GM21825 (cell line): ENCODE results near the gene MACROH2A1.

Experiments used
- ATAC-seq: cut with Tn5 transposase; IDR thresholded peaks from one replicate; pipeline ENCODE4 v1.9.1; 2021; ENCODE audit warnings: mild to moderate bottlenecking, moderate library complexity; ENCODE audit not compliant: unreplicated experiment

The MACROH2A1 gene

DNA sequence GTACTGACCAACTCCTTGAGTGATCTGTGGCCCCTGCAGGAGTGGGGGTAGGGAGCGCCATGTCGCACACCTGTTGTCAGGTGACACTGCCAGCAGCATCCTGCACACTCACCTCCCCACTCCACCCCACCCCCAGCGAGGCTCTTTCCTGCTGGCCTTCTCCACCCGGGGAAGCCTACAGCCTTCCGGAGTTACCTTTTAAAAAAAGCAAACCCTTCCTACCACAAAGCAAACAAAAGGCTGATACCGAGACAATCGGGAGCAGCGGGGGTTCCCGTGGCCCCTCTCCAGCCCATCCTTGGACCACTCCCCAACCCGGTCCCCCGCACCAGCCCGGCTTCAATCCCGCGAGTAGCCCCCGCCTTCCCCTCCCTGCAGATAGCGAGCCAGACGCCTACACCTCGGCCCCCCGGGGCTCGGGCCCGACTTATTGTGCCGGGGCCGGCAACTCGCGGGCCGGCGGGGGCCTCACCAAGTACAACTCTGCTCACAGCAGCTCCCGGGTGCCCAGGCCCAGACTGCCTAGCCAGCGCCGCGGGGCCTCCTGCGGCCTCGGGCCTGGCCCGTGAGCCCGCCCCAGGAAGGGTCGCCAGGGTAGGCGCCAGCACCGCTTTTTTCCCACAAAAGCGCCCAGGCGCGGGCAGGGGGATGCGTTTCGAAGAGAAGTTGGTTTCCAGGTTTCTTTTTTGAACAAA is 724 bp downstream of the MACROH2A1 start:
- ATAC-seq = peak; percentile 34

DNA sequence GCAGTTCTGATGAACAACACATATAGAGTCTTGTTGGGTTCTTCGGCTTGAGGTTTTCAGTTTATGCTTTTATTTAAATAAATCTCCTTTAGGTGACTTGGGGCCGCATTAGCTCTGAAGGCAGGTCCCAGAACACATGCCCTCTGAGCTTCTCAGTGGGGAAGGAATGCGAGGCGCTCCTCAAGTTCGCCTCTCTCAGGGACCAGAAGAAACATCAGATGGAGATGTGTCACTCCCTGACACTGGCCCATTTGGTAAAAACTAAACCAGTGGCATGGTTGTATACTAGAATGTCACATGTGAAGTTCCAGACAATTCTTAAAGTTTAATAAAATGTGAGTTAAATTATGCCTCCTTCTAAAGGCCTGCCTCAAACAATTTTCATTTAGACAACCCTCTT is 1.9 kb downstream of the MACROH2A1 start:
- ATAC-seq = no peak

DNA sequence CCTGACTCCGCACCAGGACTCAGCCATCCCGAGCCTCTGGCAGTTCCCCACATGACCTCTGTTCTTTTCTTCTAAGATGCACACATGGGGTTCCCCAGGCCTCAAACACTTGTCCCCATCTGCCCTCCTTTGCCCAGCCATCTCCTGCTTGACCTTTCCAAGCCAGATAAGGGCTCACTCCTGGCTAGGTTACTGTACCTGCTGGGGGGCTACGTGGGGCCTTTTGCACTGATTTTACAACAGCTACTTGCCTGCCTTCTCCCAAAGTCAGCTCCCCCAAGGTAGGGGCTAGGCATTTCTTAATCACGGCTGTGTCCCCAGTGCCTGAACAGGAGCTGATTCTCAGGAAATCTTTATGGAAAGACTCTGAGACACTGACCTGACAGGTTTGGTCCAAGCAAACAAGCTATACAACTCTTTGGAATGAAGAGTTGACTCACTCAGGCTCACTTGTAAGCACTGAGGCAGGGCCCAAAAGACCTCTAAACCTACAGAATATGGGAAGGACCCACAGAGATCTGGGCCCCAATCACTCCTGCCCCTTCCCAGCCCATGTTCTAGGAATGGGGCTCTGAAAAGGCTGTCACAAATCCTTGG is 2.5 kb downstream of the MACROH2A1 start:
- ATAC-seq = no peak

DNA sequence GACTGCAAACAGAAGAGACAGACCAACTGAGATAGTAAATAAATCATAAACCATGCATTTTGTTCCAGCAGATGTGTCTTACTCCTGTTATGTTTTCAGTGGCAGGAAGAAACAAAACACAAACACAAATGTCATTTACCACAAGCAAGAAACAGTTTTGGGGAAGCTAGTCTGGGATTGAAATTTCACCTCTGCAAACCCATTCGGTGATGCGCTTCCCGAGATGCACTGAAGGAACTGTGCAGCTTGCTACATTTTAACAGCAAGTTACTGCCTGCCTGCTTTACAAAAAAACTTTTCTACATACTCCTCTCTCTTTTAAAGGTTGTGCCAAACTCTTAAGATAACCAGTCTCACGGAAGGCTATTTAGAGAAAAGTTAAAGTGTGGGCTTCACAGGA is 3.2 kb downstream of the MACROH2A1 start:
- no peak for ATAC-seq

DNA sequence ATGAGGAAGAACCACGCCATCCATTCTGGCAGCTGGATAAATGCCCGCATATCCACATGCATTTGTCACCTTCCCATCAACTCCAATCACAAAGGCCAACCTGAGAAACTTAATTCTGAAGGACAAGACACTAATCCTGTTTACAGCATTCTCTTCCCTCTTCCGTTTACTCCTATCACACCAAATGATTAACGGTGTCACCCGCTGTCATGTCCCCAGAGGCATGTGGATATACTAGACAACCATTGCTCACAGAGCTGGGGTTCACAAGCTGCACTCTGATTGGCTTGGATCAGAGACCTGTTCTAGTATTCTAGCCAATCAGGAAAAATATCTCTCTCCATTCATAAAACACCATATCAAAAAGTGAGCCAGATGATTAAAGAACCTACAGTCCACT is 3.6 kb downstream of the MACROH2A1 start:
- no peak for ATAC-seq

DNA sequence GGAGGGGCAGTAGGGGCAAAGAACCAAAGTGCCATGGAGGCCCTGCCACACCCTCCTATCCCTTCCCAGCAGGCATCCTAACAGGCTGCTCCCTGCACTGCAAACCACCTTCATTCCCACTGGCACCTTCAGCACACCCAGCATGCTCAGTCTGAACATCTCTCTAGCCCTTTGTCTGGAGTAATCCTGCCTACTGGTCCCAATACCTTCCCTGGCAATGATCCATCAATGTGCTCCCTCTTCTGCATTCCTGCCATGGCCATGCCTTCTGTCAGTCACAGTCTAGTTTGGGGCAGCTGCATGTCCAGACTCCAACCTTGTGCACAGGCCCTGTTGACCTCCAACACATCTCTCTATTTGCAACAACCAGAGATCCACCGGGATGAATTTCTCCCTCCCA is 4.9 kb downstream of the MACROH2A1 start:
- no peak for ATAC-seq

DNA sequence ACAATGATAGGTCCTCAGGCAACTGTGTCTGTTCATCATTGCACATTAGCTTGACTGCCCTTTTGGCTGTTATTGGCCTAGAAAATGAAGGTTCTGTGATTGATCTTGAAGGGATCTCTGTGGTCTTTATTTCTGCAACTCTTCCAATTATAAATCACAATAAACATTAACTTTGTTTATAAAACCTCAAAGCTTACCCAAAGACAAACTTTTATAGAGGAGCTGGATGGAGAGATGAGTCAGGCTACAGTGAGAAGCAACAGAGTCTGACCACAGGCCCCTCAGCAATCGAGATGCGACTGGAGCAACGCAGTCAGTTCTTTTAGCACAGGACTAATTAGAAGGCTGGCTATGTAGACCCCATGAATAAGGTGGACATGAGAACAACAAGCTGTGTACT is 5.3 kb downstream of the MACROH2A1 start:
- no peak for ATAC-seq

DNA sequence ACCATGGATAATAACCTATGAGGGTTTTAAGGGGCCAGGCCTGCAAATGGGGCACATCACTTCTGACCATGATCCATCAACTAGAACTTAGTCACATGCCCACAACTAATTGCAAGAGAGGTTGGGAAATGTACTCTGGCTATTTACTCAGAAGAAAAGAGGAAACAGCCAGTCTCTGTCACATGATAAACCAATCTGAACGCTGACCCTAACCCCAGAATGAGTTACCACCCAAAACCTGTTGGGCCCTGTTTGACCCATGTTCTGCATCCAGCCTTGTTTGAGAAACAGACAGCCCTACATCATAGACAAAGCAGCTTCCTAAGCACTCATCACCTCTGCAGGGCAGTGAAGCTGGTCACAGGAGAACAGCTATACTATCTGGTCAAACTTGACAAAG is 5.8 kb downstream of the MACROH2A1 start:
- no peak for ATAC-seq

DNA sequence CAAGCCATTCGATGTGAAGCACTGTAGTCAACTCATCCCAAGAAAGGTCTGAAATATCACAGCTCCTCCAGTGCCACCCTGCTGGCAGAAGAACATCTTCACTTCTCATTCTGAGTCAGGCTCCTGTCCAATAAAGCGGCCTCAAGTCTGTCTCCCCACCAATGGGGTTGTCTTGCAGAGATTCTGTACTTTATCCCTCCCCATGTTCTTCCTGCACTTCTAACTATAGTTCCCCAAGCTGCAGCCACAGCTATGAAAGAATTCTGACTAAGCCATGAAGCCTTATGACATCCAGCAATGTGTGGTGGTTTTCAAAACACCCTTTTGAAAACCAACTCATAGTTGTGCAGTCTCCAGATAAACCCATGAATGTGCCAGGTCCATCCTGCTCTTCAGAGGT is 6.8 kb downstream of the MACROH2A1 start:
- ATAC-seq = no peak

DNA sequence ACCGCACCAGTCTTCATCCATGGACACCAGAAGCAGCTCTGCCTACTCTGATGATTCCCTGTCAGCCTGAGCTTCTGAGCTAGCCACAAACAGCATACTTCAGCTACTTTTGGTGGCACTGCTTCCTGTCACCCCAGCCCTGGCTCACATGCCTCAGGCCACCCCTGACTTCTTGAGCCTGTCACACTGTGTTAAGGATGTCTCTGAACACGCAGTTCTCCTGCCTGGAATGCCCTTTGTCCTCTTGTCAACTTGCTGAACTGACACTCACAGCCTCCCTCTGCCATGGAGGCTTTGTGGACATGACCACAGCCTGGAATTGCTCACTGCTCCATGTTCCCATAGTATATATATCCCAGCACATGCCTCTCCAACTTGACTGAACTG is 7.2 kb downstream of the MACROH2A1 start:
- ATAC-seq = no peak

DNA sequence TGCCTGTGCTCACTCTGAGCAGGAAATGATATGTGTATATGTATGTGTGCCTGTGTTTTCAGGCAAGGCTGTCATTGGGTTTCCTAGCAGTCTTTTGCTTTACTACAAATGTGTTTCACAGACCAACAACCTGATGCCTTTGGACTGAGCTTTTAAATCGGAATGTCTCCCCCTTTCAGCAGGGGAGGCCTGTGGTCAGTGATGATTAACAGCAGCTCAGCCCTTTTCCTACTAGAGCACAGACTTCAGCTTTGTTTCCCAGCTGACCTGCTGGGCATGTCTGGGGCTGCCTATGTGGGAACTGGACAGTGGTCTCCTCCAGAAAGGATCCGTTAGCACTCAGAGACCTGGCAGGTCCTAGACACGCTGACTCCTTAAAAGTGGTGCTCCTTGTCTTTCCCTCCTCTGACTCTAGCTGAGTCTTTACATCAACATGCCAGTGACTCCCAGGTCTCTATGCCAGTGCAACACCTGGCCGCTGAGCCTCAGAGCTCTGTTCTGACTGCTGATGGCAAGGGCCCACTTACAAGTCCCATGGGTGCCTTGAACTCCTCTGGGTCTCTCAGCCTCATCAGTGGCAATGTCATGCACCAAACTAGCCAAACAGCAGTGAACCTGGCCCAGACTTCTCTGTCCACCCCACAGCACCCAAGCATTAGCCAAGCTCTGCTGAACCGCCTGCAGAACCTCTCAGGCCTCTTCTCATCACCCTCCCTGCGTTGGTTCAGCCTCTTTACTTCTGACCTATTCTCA is 7.7 kb downstream of the MACROH2A1 start:
- no peak for ATAC-seq

DNA sequence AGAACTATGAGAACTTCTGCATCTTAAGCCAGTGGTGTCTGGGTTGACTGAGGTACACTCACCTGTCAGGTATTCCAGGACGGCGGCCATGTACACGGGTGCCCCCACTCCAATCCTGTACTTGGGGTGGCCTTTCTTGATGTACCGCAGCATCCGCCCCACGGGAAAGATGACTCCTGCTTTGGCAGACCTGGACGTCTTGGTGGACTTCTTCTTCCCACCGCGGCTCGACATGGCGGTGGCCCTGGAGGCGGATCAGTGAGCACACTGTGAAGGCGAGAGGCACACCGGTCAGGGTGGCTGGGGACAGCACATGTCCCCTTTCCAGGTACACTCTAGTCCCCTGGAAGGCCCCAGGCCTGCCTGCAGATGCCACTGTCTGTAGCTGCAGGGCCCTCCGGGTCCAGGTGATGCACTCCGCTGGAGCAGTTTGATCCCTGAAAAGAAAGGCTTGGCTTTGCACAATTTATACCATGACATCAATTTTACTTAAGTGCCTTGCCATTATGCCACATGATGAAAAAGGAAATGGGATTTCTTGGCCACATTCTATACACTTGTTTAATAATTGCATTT is 10.1 kb downstream of the MACROH2A1 start:
- no peak for ATAC-seq

DNA sequence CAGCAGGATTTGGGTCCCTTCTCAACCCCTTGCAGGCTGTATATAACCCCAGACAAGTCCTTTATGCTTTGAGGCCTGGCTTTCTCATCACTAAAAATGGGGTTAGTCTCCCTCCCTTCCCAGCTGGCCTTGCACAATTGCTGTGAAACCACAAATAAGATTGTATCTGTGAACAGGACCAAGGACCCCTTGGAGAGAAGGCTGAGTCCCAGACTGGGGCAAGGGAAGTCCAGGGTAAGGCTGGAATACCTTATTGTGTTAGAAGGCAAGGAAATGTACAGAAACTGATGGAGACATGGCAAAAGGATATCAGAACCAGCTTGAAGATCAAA is 11.4 kb downstream of the MACROH2A1 start:
- no peak for ATAC-seq

DNA sequence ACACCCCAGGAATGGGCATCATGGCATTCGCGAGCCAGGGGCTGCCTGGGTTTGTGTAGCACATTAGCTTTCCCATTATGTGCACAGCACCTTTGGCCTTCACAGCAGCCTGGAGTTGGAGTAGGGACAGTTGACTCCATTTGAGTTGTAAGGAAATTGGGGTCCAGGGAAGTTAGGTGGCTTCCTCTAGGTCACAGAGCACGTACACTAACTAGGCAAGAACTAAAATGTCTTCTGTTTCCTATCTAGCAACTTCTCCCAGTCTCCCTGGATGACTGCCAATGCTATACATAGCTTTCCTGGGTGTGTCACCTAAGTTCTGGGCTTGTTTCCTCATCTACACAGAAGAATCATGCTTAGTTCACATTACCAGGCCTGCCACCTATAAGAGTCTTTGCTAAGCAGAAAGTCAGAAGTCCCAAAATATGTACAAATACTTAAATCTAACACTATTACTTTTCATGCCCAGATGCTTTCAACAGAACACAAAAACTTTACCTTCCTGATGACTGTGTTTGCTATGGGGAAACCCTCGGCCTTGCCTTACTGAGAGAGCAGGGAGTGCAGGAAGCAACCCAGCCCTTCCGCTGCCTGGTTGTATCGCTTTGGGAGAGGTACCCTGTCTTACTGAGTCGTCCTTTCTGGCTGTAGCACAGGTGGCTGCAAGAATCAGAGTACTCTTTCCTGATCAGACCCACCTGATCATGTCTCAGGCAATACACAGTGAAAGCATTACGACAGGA is 12.0 kb downstream of the MACROH2A1 start:
- no peak for ATAC-seq

DNA sequence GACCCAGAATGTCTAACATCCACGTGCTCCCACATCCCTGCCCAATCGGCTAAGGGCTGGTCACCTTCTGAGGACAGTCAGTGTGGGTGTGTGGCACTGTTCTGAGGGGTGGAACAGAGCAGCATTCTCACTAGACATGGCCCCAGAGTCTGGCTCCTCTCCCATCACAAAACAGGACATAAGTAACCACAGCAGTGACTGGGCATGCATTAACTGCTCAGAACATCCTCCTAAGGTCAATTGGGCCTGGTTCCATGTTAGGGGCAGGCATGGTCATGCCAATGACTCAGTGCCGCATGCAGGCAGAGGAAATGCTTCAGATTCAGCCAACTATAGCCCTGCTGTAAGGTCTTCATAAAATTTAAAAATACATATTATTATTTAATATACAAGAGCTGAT is 12.9 kb downstream of the MACROH2A1 start:
- ATAC-seq = no peak

DNA sequence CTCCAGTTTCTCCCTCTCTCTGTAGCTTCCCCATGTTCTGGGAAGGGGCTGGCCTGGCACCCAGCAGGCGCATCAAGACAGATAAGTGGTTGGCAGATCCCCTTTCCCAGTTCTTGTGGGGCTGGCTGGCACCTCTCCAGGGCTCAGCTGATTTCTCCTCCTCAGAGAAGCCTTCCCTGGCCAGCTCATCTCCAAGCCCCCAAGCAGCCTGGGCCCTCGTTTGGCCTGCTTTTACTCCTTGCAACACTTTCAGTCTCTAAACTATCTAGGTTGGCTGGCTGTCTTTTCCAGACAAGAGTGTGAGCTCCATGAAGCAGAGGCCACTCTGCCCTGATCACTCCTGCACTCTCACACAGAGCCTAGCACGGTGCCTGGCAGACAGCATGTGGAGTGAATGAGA is 13.5 kb downstream of the MACROH2A1 start:
- no peak for ATAC-seq

DNA sequence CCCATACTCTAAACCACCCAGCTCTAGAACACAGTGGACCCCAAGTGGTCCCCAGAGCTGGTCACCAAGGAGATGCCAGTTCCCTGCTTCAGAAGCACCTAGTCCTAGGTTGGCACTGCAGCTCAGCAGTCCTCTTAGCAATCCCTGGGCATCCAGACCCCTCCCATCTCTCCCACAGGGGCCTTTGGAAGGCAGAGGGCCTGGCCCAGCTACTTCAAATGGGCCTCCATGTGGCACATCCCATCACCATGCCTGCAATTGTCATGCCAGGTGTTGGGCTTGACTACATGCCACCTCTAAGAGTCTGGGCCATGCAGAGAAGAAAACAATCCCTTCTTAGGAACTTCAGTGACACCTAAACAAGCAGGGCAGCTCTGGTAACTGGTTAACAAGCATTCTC is 14.1 kb downstream of the MACROH2A1 start:
- no peak for ATAC-seq

DNA sequence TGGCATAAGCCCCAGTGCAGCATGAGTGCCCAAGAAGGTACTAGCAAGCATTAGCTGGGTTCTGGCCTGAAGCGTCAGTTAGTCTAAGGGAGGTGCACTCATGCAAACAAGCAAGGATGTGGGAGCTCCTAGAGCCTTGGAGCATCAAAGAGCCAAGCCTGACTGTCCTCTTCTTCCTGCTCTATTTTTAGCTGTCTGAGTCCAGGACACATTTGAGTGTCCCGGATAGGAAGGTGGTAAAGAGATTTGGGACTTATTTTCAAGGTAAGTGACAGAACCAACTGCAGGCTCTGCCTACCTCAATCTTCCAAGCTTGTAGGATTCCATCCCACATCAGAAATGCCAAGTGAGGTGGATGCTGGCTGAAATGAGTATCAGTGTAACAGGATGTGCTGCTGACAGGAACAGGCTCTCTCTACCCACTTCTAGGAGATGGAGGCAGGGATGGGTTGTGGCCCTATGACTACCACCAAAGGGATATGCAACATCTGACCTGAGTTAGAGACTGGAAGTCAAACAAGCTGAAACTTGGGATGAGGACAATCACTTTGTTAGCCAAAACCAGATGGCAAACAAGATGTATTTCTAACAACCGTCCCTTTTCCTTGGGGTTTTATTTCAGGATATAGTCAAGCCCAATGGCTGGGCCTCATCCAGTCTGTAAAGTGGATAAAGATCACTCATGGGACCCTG is 15.1 kb downstream of the MACROH2A1 start:
- no peak for ATAC-seq

DNA sequence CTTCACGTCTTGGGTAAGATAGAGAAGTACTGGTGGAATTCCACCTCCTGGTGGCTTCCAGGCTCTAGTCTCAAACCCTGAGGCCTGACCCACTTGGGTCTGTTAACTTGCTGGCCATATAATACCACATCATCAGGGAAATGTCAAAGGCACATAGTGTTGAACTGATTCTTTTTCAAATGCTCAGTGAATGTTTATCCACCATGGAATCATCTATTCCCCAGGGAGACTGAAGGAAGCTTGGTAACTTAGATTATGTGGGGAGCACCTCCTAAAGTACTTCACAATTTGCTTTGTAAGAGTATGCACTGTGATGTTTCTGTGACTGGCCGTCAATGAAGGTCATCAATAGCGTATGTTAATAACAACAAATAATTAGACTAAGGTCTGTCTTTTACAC is 16.1 kb downstream of the MACROH2A1 start:
- ATAC-seq = no peak

DNA sequence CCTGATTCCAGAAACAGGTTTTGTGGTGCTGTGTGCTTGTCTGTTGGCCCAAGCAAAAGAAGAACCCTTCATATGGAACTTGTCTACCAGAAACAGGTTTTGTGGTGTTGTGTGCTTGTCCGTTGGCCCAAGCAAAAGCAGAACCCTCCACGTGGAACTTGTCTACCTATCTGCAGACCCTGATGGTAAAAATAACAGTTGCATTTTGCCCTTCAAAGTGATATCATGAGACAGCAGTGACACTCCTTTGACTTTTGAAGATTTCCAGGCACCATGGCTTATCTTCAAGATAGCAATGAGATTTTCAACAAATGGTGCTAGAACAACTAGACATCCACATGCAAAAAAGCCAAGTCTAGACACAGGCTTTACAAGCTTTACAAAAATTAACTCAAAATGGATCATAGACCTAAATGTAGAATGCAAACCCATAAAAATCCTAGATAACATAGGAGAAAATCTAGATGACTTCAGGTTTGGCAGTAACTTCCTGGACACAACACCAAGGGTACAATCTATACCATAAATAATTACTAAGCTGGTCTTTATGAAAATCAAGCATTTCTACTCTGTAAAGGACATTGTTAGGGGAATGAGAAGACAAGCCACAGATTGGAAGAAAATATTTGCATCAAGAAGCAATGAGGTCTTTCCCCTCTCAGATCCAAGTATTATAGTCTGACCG is 16.8 kb downstream of the MACROH2A1 start:
- ATAC-seq = no peak
